HL-60 (cell line): ENCODE data around the gene IL9.

Experiments used
- DNase-seq, 2 experiments: peaks; one replicate each; pipeline ENCODE4 v3.0.0-alpha.2; 2010 to 2020; ENCODE audit warnings: low read depth in 1 of 2, low spot score in 1 of 2
- H3K27ac ChIP-seq: fragments of 250-450 bp; sonication (Bioruptor Pico); replicated peaks from 2 replicates; pipeline ENCODE4 v1.5.1; 2020; ENCODE audit warnings: mild to moderate bottlenecking, moderate library complexity
- H3K27me3 ChIP-seq: fragments of 250-450 bp; sonication (Bioruptor Pico); 2 replicates; pipeline ENCODE4 v1.5.1; 2021; ENCODE audit warnings: mild to moderate bottlenecking, moderate library complexity; ENCODE audit not compliant: insufficient read depth, poor library complexity, severe bottlenecking
- H3K4me3 ChIP-seq: replicated peaks from 2 replicates; pipeline ENCODE4 v1.5.1; 2011; ENCODE audit warnings: mild to moderate bottlenecking, control low read depth, low read length; ENCODE audit not compliant: insufficient read depth
- GABPA ChIP-seq: IDR thresholded peaks from 2 replicates; pipeline ENCODE4 v1.6.1; 2012; ENCODE audit warnings: low read depth
- POLR2AphosphoS5 ChIP-seq: IDR thresholded peaks from 2 replicates; pipeline ENCODE4 v1.6.1; 2012; ENCODE audit warnings: low read depth
- SPI1 ChIP-seq: IDR thresholded peaks from 2 replicates; pipeline ENCODE4 v1.6.1; 2012; ENCODE audit warnings: low read depth, mild to moderate bottlenecking, borderline replicate concordance
- TF ChIP-seq, protein P1 (sequence below): IDR thresholded peaks from 2 replicates; pipeline ENCODE4 v1.6.1; 2012; ENCODE audit warnings: low read depth; ENCODE audit not compliant: insufficient replicate concordance
- TF ChIP-seq, protein P2 (sequence below): IDR thresholded peaks from one replicate; pipeline ENCODE4 v1.5.1; 2011; ENCODE audit warnings: low read length, control low read depth, inconsistent platforms; ENCODE audit not compliant: insufficient read depth

Gene IL9

DNA sequence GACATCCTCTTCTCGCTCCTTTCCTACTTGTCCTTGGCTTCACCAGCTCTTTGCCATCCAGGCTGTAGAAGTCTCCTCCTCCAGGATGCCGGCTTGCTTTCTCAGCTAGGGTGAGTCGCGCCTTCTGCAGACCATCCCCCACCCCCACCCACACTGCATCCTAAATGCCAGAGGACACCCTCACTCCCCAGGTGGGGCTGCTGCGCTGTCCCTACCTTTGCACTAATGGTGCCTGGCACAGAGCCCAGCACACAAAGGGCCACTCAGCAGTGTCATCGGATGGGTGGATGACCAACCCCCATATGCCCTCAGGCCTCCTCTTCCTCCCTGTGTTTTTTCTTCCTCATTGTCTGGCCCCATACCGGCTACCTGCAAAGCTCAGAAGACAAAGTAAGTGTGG is 14.8 kb downstream of the IL9 start:
- Histone ChIP-seq H3K4me3 (no peak overlapping the region), H3K27me3 (no peaks in the 10 kb centered on the region), H3K27ac (no peak overlapping the region)
- TF ChIP-seq POLR2AphosphoS5 = no peak
- no peak for TF ChIP-seq SPI1
- TF ChIP-seq, protein P1, sequence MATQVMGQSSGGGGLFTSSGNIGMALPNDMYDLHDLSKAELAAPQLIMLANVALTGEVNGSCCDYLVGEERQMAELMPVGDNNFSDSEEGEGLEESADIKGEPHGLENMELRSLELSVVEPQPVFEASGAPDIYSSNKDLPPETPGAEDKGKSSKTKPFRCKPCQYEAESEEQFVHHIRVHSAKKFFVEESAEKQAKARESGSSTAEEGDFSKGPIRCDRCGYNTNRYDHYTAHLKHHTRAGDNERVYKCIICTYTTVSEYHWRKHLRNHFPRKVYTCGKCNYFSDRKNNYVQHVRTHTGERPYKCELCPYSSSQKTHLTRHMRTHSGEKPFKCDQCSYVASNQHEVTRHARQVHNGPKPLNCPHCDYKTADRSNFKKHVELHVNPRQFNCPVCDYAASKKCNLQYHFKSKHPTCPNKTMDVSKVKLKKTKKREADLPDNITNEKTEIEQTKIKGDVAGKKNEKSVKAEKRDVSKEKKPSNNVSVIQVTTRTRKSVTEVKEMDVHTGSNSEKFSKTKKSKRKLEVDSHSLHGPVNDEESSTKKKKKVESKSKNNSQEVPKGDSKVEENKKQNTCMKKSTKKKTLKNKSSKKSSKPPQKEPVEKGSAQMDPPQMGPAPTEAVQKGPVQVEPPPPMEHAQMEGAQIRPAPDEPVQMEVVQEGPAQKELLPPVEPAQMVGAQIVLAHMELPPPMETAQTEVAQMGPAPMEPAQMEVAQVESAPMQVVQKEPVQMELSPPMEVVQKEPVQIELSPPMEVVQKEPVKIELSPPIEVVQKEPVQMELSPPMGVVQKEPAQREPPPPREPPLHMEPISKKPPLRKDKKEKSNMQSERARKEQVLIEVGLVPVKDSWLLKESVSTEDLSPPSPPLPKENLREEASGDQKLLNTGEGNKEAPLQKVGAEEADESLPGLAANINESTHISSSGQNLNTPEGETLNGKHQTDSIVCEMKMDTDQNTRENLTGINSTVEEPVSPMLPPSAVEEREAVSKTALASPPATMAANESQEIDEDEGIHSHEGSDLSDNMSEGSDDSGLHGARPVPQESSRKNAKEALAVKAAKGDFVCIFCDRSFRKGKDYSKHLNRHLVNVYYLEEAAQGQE = no peak
- TF ChIP-seq, protein P2, sequence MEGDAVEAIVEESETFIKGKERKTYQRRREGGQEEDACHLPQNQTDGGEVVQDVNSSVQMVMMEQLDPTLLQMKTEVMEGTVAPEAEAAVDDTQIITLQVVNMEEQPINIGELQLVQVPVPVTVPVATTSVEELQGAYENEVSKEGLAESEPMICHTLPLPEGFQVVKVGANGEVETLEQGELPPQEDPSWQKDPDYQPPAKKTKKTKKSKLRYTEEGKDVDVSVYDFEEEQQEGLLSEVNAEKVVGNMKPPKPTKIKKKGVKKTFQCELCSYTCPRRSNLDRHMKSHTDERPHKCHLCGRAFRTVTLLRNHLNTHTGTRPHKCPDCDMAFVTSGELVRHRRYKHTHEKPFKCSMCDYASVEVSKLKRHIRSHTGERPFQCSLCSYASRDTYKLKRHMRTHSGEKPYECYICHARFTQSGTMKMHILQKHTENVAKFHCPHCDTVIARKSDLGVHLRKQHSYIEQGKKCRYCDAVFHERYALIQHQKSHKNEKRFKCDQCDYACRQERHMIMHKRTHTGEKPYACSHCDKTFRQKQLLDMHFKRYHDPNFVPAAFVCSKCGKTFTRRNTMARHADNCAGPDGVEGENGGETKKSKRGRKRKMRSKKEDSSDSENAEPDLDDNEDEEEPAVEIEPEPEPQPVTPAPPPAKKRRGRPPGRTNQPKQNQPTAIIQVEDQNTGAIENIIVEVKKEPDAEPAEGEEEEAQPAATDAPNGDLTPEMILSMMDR = no peak
- no peak for TF ChIP-seq GABPA
- no peak for DNase-seq

DNA sequence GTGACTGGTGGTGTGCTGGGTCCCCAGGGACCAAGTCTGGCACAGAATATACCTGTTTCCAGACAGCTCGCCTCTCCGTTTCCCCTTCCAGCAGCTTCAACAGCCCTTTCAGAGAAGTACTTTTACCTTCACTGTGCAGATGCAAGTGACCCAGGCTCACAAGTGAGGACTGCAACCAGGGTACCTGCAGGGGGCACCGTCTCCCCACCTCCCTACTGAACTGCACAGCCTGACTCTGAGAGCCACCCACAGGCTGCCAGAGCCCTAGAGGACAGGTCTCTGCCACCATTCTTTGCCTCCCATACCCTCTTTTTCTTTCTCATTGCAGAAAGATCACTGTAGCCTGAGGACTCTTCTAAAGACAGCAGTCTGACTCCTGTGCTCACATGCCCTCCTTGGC is 15.4 kb downstream of the IL9 start:
- no peak for DNase-seq
- no peaks in the 10 kb centered on the region for H3K27me3 ChIP-seq
- TF ChIP-seq POLR2AphosphoS5 = no peak
- no peak for TF ChIP-seq GABPA
- no peak for TF ChIP-seq SPI1
- TF ChIP-seq, protein P2 = no peak
- TF ChIP-seq, protein P1 = no peak
- H3K27ac ChIP-seq = no peak overlapping the region
- H3K4me3 ChIP-seq = no peak overlapping the region

DNA sequence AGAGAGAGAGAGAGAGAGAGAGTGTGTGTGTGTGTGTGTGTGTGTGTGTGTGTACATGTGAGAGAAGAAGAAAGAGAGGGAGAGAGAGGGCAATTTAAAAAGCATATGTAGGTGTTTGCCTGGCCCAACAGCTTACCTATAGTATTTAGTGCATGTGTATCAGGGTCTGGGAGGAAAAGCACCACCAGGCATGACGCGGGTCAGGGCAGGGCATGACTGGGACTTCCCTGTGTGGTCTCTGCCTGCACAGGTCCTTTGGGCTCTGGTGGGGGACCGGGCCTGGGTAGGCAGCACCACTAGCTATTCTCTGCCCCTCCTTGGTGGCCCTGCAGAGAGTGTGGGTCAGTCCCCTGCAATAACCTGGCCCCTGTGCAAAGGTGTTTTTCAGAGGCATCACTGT is 16.1 kb downstream of the IL9 start:
- no peak for DNase-seq
- no peaks in the 10 kb centered on the region for H3K27me3 ChIP-seq
- TF ChIP-seq POLR2AphosphoS5 (no peak), SPI1 (no peak), GABPA (no peak)
- TF ChIP-seq, protein P2 = no peak
- TF ChIP-seq, protein P1 = no peak

More for the DNA sequence above, 16.1 kb downstream of the IL9 start:
- no peak overlapping the region for H3K27ac ChIP-seq
- no peak overlapping the region for H3K4me3 ChIP-seq
